GM12801 (cell line): ENCODE results near the gene ZNF385C.

ENCODE experiments used
- CTCF ChIP-seq: IDR thresholded peaks from one replicate; pipeline ENCODE4 v1.5.1; 2011; ENCODE audit warnings: control low read depth; ENCODE audit not compliant: insufficient read length; ENCODE audit errors: extremely low read depth

The ZNF385C gene

GRCh38 chr17:42056635-42057034 lies 41.6 kb downstream of the ZNF385C start:
- TF ChIP-seq CTCF: no peak

GRCh38 chr17:42055496-42055895 lies 42.8 kb downstream of the ZNF385C start:
- TF ChIP-seq CTCF: no peak

DNA sequence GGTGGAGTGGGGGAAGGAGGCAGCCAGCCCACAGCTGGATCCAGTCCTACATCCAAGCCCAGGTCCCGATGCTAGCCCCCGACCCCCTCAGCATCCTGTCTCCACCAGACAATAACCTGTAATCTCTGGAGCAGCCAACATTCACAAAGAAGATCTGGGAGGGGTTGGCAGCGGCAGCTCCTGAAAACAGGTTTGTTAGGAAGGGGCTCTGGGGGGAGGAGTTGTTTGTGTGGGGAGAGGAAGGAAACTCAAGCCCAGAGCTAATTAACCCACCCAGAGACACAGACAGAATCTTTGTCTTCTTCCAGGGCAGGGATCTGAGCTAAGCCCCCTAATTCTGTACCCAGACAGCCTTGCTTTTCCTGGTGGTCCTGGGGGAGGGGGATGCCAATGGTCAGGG lies 43.2 kb downstream of the ZNF385C start:
- TF ChIP-seq CTCF: no peak

GRCh38 chr17:42053731-42054500 lies 44.4 kb downstream of the ZNF385C start:
- no peak for TF ChIP-seq CTCF

DNA sequence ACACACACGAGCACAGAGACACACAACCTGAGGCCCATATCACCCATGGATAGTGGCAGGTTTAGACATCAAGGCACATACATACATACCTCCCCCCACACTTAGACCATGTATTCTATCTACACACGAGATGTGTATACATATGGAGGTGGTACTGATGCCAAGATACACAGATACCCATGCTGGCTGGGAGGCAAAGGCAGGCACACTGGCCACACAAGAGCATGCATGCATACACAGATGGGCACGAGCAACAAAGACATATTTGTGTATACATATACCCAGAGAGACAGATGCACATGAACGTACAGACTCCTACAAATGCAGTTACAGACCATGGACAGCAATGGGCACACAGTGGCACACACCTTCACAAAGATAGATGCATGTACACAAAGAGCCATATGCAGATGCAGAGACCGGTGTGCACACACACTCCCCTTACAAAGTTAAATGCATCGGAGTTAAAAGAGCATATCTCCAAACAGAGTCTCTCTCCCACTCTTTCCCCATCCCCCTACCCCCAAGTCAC lies 45.9 kb downstream of the ZNF385C start:
- TF ChIP-seq CTCF: no peak

- TF ChIP-seq CTCF: no peak
Observed at GRCh38 chr17:42051645-42052044, 46.6 kb downstream of the ZNF385C start.

GRCh38 chr17:42051013-42051400 lies 47.3 kb downstream of the ZNF385C start:
- TF ChIP-seq CTCF: no peak
